H1 (cell line): ENCODE data around the gene ELOA. TPM values are rescaled to one million over a fixed set of nuclear protein-coding genes. Genes with fewer than 3 reads are reported as not detected.

Experiments
- BRCA1 ChIP-seq: IDR thresholded peaks from 2 replicates; pipeline ENCODE4 v1.6.1; 2012; ENCODE audit warnings: low read depth, low read length, improper control_type of control experiment
- CHD1 ChIP-seq: IDR thresholded peaks from 2 replicates; pipeline ENCODE4 v1.6.1; 2012; ENCODE audit warnings: low read depth, low read length, improper control_type of control experiment
- GTF2F1 ChIP-seq: IDR thresholded peaks from 2 replicates; pipeline ENCODE4 v1.6.1; 2012; ENCODE audit warnings: low read depth, low read length, improper control_type of control experiment, borderline replicate concordance
- JUND ChIP-seq: IDR thresholded peaks from 2 replicates; pipeline ENCODE4 v1.6.1; 2011; ENCODE audit warnings: mild to moderate bottlenecking, improper control_type of control experiment, low read length
- KDM5A ChIP-seq: fragments of 200-600 bp; IDR thresholded peaks from 2 replicates; pipeline ENCODE4 v1.7.1; 2012; ENCODE audit warnings: mild to moderate bottlenecking, low read length, inconsistent platforms, mixed read lengths
- MAFK ChIP-seq: IDR thresholded peaks from 2 replicates; pipeline ENCODE4 v1.6.1; 2012; ENCODE audit warnings: low read depth, mild to moderate bottlenecking, improper control_type of control experiment, low read length
- TCF12 ChIP-seq: IDR thresholded peaks from 2 replicates; pipeline ENCODE4 v1.6.1; 2011; ENCODE audit warnings: low read depth, mild to moderate bottlenecking, low read length
- ZNF274 ChIP-seq: IDR thresholded peaks from 2 replicates; pipeline ENCODE4 v1.7.0; 2012; ENCODE audit warnings: low read length, borderline replicate concordance; ENCODE audit errors: extremely low read depth
- polyA plus RNA-seq, 7 experiments: library from polyadenylated mRNA; depleted of rRNA in 3 of 7; stranded (reverse) in 5 of 7; unstranded in 2 of 7; fragments of >200 nt in 5 of 7; fragments of 200-250 nt in 2 of 7; gene quantifications; 1 replicate in 5 of 7; 2 replicates in 1 of 7; 4 replicates in 1 of 7; pipeline versions ENCODE4 v1.2.1 to v1.2.3, GENCODE V29; 2011 to 2013; ENCODE audit warnings: missing spikeins in 2 of 7, mixed read lengths in 2 of 7
- total RNA-seq: library from RNA; stranded (reverse); fragmentation: NEBNext Ultra II Directional; extraction: Animal tissue kit (Norgen Biotek cat#: 25700); gene quantifications from 2 replicates; pipeline ENCODE4 v1.2.1, GENCODE V29; 2021
- TF ChIP-seq, protein P1 (sequence below): fragments of 300-600 bp; sonication (generic); IDR thresholded peaks from 2 replicates; pipeline ENCODE4 v1.7.1; 2012; ENCODE audit warnings: low read length, moderate library complexity, mild to moderate bottlenecking, inconsistent platforms; ENCODE audit not compliant: insufficient replicate concordance
- TF ChIP-seq, protein P2 (sequence below): IDR thresholded peaks from 2 replicates; pipeline ENCODE4 v1.6.1; 2012; ENCODE audit warnings: inconsistent platforms

Gene ELOA
- total and polyA plus RNA-seq, 2 of the 8 experiments (the other 6 are each of a cell fraction or from before 2014, with no cell fraction given), result 15.7 to 61.1 TPM

DNA sequence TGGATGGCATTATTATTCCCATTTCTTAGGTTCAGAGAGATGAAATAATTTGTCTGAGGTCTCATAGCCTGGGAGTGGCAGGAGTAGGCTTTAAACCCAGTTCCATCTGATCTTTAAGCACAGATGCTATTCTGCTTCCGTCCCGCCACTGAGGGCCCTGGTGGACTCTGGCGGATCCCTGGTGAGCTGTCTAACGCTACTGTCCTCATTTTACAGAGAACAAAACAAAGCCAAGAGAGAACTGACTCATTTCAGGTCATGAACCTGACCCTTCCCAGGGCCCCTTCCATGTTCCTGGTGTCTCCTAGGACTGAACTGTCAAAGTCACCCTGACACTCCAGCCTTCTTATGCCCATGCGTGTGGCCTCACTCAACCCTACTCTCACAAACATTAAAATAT is 60.4 kb downstream of the ELOA start (continued):
- TF ChIP-seq, protein P1, sequence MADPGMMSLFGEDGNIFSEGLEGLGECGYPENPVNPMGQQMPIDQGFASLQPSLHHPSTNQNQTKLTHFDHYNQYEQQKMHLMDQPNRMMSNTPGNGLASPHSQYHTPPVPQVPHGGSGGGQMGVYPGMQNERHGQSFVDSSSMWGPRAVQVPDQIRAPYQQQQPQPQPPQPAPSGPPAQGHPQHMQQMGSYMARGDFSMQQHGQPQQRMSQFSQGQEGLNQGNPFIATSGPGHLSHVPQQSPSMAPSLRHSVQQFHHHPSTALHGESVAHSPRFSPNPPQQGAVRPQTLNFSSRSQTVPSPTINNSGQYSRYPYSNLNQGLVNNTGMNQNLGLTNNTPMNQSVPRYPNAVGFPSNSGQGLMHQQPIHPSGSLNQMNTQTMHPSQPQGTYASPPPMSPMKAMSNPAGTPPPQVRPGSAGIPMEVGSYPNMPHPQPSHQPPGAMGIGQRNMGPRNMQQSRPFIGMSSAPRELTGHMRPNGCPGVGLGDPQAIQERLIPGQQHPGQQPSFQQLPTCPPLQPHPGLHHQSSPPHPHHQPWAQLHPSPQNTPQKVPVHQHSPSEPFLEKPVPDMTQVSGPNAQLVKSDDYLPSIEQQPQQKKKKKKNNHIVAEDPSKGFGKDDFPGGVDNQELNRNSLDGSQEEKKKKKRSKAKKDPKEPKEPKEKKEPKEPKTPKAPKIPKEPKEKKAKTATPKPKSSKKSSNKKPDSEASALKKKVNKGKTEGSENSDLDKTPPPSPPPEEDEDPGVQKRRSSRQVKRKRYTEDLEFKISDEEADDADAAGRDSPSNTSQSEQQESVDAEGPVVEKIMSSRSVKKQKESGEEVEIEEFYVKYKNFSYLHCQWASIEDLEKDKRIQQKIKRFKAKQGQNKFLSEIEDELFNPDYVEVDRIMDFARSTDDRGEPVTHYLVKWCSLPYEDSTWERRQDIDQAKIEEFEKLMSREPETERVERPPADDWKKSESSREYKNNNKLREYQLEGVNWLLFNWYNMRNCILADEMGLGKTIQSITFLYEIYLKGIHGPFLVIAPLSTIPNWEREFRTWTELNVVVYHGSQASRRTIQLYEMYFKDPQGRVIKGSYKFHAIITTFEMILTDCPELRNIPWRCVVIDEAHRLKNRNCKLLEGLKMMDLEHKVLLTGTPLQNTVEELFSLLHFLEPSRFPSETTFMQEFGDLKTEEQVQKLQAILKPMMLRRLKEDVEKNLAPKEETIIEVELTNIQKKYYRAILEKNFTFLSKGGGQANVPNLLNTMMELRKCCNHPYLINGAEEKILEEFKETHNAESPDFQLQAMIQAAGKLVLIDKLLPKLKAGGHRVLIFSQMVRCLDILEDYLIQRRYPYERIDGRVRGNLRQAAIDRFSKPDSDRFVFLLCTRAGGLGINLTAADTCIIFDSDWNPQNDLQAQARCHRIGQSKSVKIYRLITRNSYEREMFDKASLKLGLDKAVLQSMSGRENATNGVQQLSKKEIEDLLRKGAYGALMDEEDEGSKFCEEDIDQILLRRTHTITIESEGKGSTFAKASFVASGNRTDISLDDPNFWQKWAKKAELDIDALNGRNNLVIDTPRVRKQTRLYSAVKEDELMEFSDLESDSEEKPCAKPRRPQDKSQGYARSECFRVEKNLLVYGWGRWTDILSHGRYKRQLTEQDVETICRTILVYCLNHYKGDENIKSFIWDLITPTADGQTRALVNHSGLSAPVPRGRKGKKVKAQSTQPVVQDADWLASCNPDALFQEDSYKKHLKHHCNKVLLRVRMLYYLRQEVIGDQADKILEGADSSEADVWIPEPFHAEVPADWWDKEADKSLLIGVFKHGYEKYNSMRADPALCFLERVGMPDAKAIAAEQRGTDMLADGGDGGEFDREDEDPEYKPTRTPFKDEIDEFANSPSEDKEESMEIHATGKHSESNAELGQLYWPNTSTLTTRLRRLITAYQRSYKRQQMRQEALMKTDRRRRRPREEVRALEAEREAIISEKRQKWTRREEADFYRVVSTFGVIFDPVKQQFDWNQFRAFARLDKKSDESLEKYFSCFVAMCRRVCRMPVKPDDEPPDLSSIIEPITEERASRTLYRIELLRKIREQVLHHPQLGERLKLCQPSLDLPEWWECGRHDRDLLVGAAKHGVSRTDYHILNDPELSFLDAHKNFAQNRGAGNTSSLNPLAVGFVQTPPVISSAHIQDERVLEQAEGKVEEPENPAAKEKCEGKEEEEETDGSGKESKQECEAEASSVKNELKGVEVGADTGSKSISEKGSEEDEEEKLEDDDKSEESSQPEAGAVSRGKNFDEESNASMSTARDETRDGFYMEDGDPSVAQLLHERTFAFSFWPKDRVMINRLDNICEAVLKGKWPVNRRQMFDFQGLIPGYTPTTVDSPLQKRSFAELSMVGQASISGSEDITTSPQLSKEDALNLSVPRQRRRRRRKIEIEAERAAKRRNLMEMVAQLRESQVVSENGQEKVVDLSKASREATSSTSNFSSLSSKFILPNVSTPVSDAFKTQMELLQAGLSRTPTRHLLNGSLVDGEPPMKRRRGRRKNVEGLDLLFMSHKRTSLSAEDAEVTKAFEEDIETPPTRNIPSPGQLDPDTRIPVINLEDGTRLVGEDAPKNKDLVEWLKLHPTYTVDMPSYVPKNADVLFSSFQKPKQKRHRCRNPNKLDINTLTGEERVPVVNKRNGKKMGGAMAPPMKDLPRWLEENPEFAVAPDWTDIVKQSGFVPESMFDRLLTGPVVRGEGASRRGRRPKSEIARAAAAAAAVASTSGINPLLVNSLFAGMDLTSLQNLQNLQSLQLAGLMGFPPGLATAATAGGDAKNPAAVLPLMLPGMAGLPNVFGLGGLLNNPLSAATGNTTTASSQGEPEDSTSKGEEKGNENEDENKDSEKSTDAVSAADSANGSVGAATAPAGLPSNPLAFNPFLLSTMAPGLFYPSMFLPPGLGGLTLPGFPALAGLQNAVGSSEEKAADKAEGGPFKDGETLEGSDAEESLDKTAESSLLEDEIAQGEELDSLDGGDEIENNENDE, result no peak
- TF ChIP-seq BRCA1 (no peak), CHD1 (no peak), KDM5A (no peak), MAFK (no peak), JUND (no peak), TCF12 (no peak), ZNF274 (no peak), GTF2F1 (no peak)
- TF ChIP-seq, protein P2, sequence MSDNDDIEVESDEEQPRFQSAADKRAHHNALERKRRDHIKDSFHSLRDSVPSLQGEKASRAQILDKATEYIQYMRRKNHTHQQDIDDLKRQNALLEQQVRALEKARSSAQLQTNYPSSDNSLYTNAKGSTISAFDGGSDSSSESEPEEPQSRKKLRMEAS, result no peak
